HepG2 (cell line): ENCODE results near the gene GGA1. TPM values are rescaled to one million over a fixed set of nuclear protein-coding genes. Genes with fewer than 3 reads are reported as not detected.
A peak's percentile ranks its signal among the peaks of the same experiment; 100 is the strongest.

ENCODE experiments used
- ELF3 ChIP-seq: IDR thresholded peaks from 2 replicates; pipeline ENCODE4 v1.6.1; 2016; ENCODE audit warnings: missing genetic modification reagents, missing compliant biosample characterization
- HNRNPH1 ChIP-seq: fragments of 200-400 bp; formaldehyde crosslinking; optimal IDR thresholded peaks from 2 replicates; pipeline ENCODE3; 2017; ENCODE audit warnings: mild to moderate bottlenecking, low read depth, low read length
- LBX2 ChIP-seq: sonication (generic); formaldehyde crosslinking; IDR thresholded peaks from 2 replicates; pipeline ENCODE4 v1.5.0; 2020; ENCODE audit warnings: missing genetic modification reagents, mild to moderate bottlenecking, borderline replicate concordance
- LCORL ChIP-seq, 2 experiments: fragments of 450-650 bp in 1 of 2; sonication (generic) in 1 of 2; formaldehyde crosslinking in 1 of 2; IDR thresholded peaks; 2 replicates each; pipeline versions ENCODE4 v1.5.0 to v1.6.1; 2017 to 2020; ENCODE audit warnings: antibody characterized with exemption in 1 of 2, missing genetic modification reagents in 1 of 2
- NR2F1 ChIP-seq, 2 experiments: fragments of 450-650 bp in 1 of 2; formaldehyde crosslinking in 1 of 2; IDR thresholded peaks; 2 replicates each; pipeline versions ENCODE4 v1.5.0 to v1.6.1; 2016 to 2020; ENCODE audit warnings: mild to moderate bottlenecking in 1 of 2, missing compliant biosample characterization in 1 of 2, missing genetic modification reagents in 1 of 2, moderate library complexity in 1 of 2
- PPARG ChIP-seq: conservative IDR thresholded peaks from 2 replicates; pipeline ENCODE4 v1.6.1; 2016; ENCODE audit warnings: missing biosample characterization, missing genetic modification reagents
- REPIN1 ChIP-seq: sonication (generic); formaldehyde crosslinking; IDR thresholded peaks from 2 replicates; pipeline ENCODE4 v1.8.0; 2022; ENCODE audit warnings: missing genetic modification reagents, low read depth, mild to moderate bottlenecking, borderline replicate concordance
- RXRB ChIP-seq: IDR thresholded peaks from 2 replicates; pipeline ENCODE4 v1.6.1; 2016; ENCODE audit warnings: borderline replicate concordance, missing genetic modification reagents, missing compliant biosample characterization
- SMARCE1 ChIP-seq: fragments of 450-650 bp; IDR thresholded peaks from 2 replicates; pipeline ENCODE4 v1.6.1; 2017; ENCODE audit warnings: borderline replicate concordance
- SPEN ChIP-seq: sonication (generic); formaldehyde crosslinking; IDR thresholded peaks from 2 replicates; pipeline ENCODE4 v1.5.1; 2020; ENCODE audit warnings: low read depth, mild to moderate bottlenecking, missing genetic modification reagents
- ZBTB44 ChIP-seq: sonication (generic); formaldehyde crosslinking; IDR thresholded peaks from 2 replicates; pipeline ENCODE4 v1.4.0; 2020; ENCODE audit warnings: missing genetic modification reagents
- ZBTB7A ChIP-seq: sonication (generic); formaldehyde crosslinking; IDR thresholded peaks from 2 replicates; pipeline ENCODE4 v1.8.0; 2022; ENCODE audit warnings: mild to moderate bottlenecking, missing genetic modification reagents
- ZNF280D ChIP-seq: sonication (generic); formaldehyde crosslinking; IDR thresholded peaks from 2 replicates; pipeline ENCODE4 v1.5.1; 2020; ENCODE audit warnings: mild to moderate bottlenecking, missing genetic modification reagents
- ZNF350 ChIP-seq: sonication (generic); formaldehyde crosslinking; IDR thresholded peaks from 2 replicates; pipeline ENCODE4 v1.4.0; 2020; ENCODE audit warnings: mild to moderate bottlenecking, low read depth, missing genetic modification reagents, borderline replicate concordance
- ZNF510 ChIP-seq: sonication (generic); formaldehyde crosslinking; IDR thresholded peaks from 2 replicates; pipeline ENCODE4 v1.4.0; 2020; ENCODE audit warnings: low read depth, mild to moderate bottlenecking, missing genetic modification reagents
- polyA plus RNA-seq, 8 experiments: library from polyadenylated mRNA; depleted of rRNA in 3 of 8; stranded (reverse) in 7 of 8; unstranded in 1 of 8; fragments of >200 nt; fragmentation: Illumina TruSeq in 4 of 8; extraction: Trizol in 4 of 8; gene quantifications; 2 replicates each; pipeline versions ENCODE4 v1.2.1 to v1.2.3, GENCODE V29; 2011 to 2016; ENCODE audit warnings: low read depth in 4 of 8, missing spikeins in 1 of 8, mixed read lengths in 1 of 8; ENCODE audit not compliant: insufficient read depth in 1 of 8
- total RNA-seq, 5 experiments: library from RNA; depleted of rRNA; stranded (reverse); fragments of >200 nt; fragmentation: Illumina TruSeq; extraction: Trizol; gene quantifications; 2 replicates each; pipeline ENCODE4 v1.2.3, GENCODE V29; 2016; ENCODE audit warnings: low read depth in 1 of 5
- TF ChIP-seq, protein P1 (sequence below): sonication (generic); formaldehyde crosslinking; IDR thresholded peaks from 2 replicates; pipeline ENCODE4 v1.4.0; 2020; ENCODE audit warnings: missing genetic modification reagents, borderline replicate concordance
- TF ChIP-seq, protein P2 (sequence below): sonication (generic); formaldehyde crosslinking; IDR thresholded peaks from 2 replicates; pipeline ENCODE4 v1.5.0; 2020; ENCODE audit warnings: mild to moderate bottlenecking, missing genetic modification reagents, borderline replicate concordance

The GGA1 gene
- total and polyA plus RNA-seq, 2 of the 13 experiments (the other 11 are each of a cell fraction or from before 2014, with no cell fraction given): 29.1 to 87.2 TPM

DNA sequence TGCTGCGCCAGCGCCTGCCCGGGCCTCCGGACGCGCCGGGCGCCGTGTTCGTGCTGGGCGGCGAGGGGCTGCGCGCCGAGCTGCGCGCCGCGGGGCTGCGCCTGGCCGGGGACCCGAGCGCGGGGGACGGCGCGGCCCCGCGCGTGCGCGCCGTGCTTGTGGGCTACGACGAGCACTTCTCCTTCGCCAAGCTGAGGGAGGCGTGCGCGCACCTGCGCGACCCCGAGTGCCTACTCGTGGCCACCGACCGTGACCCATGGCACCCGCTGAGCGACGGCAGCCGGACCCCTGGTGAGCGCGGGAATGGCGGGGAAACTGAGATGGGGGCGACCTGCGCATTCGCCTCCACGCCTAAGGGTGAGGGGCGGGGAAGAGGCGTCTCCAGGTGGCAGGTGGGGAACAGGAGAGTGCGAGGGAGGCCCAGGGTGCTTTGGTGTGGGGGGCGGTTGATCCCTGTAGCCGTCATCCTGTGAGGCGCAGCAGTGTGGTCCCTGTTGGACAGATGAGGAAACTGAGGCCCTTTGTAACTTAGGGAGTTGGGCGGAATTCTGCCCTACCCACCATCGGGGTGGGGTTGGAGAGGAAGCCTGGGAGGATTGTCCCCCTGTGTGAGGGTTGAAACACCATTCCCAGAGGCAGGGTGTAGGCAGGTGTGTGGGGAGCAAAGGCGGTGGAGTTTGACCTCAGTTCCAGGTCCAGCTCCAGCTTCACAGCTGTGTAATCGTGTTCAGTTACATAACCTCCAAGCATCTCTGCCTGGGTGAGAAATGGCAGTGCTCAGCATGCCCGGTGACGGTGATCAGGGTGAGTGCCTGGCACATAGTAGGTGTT, 50.6 kb downstream of the GGA1 start (continued):
- TF ChIP-seq ZNF280D (CRISPR knock-in tag) (peak; percentile 86), ZBTB44 (CRISPR knock-in tag) (no peak), REPIN1 (CRISPR knock-in tag) (peak; percentile 65; the same call in 1 of the 2 replicates), LCORL (IDR thresholded peaks at IDR 0.05) (no peak), LCORL (CRISPR knock-in tag; IDR thresholded peaks at IDR 0.05) (peak; percentile 62; the same call in 1 of the 2 replicates), ZNF350 (CRISPR knock-in tag) (peak; percentile 74; the same call in 1 of the 2 replicates), ZNF510 (CRISPR knock-in tag) (no peak), RXRB (peak; percentile 73), PPARG (CRISPR knock-in tag) (peak; percentile 69; the same call in 1 of the 2 replicates), SMARCE1 (no peak), ZBTB7A (CRISPR knock-in tag) (0 out of 2 replicates have a peak, but pooled peaks have one; percentile 28), HNRNPH1 (peak; percentile 72), ELF3 (CRISPR knock-in tag) (peak; percentile 40; the same call in 1 of the 2 replicates), SPEN (peak; percentile 87), LBX2 (CRISPR knock-in tag) (no peak), NR2F1 (CRISPR knock-in tag; IDR thresholded peaks at IDR 0.05) (peak; percentile 62 to 71; a peak in 3 of 4 replicates)
- TF ChIP-seq, protein P1, sequence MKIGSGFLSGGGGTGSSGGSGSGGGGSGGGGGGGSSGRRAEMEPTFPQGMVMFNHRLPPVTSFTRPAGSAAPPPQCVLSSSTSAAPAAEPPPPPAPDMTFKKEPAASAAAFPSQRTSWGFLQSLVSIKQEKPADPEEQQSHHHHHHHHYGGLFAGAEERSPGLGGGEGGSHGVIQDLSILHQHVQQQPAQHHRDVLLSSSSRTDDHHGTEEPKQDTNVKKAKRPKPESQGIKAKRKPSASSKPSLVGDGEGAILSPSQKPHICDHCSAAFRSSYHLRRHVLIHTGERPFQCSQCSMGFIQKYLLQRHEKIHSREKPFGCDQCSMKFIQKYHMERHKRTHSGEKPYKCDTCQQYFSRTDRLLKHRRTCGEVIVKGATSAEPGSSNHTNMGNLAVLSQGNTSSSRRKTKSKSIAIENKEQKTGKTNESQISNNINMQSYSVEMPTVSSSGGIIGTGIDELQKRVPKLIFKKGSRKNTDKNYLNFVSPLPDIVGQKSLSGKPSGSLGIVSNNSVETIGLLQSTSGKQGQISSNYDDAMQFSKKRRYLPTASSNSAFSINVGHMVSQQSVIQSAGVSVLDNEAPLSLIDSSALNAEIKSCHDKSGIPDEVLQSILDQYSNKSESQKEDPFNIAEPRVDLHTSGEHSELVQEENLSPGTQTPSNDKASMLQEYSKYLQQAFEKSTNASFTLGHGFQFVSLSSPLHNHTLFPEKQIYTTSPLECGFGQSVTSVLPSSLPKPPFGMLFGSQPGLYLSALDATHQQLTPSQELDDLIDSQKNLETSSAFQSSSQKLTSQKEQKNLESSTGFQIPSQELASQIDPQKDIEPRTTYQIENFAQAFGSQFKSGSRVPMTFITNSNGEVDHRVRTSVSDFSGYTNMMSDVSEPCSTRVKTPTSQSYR (CRISPR knock-in tag): peak; percentile 36; the same call in 1 of the 2 replicates
- TF ChIP-seq, protein P2, sequence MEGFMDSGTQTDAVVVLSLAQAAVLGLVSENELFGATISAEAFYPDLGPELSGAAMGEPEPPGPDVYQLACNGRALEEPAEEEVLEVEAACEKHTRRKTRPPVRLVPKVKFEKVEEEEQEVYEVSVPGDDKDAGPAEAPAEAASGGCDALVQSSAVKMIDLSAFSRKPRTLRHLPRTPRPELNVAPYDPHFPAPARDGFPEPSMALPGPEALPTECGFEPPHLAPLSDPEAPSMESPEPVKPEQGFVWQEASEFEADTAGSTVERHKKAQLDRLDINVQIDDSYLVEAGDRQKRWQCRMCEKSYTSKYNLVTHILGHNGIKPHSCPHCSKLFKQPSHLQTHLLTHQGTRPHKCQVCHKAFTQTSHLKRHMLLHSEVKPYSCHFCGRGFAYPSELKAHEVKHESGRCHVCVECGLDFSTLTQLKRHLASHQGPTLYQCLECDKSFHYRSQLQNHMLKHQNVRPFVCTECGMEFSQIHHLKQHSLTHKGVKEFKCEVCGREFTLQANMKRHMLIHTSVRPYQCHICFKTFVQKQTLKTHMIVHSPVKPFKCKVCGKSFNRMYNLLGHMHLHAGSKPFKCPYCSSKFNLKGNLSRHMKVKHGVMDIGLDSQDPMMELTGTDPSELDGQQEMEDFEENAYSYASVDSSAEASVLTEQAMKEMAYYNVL: peak; percentile 30; the same call in 1 of the 2 replicates
